Prostate gland (tissue), 2 donors: Measurements from ENCODE around the gene DMXL2.

ENCODE experiments used
- POLR2A ChIP-seq: fragments of 450-650 bp; IDR thresholded peaks from one replicate; pipeline ENCODE4 v1.6.1; 2016; ENCODE audit warnings: antibody characterized with exemption, mild to moderate bottlenecking
- POLR2AphosphoS5 ChIP-seq: sonication (generic); formaldehyde crosslinking; IDR thresholded peaks from one replicate; pipeline ENCODE4 v1.6.1; 2017; ENCODE audit warnings: antibody characterized with exemption
- TF ChIP-seq, protein P1 (sequence below), 4 experiments: fragments of 200-600 bp in 2 of 4; fragments of 450-650 bp in 2 of 4; sonication (generic) in 2 of 4; IDR thresholded peaks; 1 replicate in 3 of 4; 2 replicates in 1 of 4; pipeline ENCODE4 v1.5.1; 2016 to 2019; ENCODE audit warnings: antibody characterized with exemption in 4 of 4, mild to moderate bottlenecking in 2 of 4, moderate library complexity in 2 of 4

DNA sequence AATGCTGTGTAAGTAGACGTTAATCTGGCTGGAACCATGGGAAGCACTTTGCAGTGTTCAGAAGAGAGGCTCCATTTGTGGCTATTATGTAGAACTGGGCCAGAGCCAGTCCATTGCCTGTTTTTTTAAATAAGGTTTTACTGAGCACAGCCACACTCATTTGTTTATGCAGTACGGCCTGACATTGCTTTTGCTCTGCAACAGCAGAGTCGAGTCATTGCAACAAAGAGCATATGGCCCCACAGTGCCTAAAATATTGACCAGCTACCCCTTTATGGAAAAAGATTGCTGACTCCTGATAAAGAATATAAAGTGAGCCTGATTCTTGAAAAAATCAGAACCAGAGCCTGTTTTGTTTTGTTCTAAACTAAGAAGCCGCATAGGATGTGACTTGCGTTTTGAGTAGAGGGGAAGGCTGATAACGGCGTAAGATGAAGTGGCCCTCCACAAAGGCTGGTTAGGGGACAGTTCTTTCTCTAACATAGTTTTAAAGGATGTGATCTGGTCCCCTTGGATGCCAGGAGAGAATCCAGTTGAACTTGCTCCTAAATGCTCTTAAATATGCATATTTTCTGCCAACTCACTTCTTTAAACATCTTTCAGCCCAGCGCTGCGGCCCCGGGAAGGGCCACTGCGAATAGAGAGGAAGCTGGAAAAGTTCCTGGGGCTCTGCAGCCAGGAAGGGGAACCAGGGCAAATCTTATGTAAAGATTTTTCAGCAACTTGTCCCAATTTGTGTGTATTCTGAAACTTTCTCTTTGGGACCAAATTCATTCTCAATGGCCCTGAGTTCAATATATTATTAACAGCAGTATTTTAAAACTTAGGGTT lies 216.7 kb downstream of the DMXL2 start:
- no peak for TF ChIP-seq POLR2A
- TF ChIP-seq, protein P1, sequence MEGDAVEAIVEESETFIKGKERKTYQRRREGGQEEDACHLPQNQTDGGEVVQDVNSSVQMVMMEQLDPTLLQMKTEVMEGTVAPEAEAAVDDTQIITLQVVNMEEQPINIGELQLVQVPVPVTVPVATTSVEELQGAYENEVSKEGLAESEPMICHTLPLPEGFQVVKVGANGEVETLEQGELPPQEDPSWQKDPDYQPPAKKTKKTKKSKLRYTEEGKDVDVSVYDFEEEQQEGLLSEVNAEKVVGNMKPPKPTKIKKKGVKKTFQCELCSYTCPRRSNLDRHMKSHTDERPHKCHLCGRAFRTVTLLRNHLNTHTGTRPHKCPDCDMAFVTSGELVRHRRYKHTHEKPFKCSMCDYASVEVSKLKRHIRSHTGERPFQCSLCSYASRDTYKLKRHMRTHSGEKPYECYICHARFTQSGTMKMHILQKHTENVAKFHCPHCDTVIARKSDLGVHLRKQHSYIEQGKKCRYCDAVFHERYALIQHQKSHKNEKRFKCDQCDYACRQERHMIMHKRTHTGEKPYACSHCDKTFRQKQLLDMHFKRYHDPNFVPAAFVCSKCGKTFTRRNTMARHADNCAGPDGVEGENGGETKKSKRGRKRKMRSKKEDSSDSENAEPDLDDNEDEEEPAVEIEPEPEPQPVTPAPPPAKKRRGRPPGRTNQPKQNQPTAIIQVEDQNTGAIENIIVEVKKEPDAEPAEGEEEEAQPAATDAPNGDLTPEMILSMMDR (IDR thresholded peaks at IDR 0.05) = no peak
- TF ChIP-seq POLR2AphosphoS5 = no peak
